22Rv1 (cell line): ENCODE data around the gene PEX10.

Experiments
- H3K27ac ChIP-seq: fragments of 450-650 bp; 2 replicates; pipeline ENCODE4 v1.5.1; 2017
- ZFX ChIP-seq: fragments of 450-650 bp; IDR thresholded peaks from 2 replicates; pipeline ENCODE4 v1.6.1; 2017; ENCODE audit warnings: antibody characterized with exemption, borderline replicate concordance
- TF ChIP-seq, protein P1 (sequence below): fragments of 450-650 bp; IDR thresholded peaks from 2 replicates; pipeline ENCODE4 v1.5.1; 2017; ENCODE audit warnings: mild to moderate bottlenecking

Gene PEX10

GRCh38 chr1:2431103-2431502 is 18.7 kb upstream of the PEX10 start:
- no peak overlapping the region for H3K27ac ChIP-seq
- TF ChIP-seq, protein P1, sequence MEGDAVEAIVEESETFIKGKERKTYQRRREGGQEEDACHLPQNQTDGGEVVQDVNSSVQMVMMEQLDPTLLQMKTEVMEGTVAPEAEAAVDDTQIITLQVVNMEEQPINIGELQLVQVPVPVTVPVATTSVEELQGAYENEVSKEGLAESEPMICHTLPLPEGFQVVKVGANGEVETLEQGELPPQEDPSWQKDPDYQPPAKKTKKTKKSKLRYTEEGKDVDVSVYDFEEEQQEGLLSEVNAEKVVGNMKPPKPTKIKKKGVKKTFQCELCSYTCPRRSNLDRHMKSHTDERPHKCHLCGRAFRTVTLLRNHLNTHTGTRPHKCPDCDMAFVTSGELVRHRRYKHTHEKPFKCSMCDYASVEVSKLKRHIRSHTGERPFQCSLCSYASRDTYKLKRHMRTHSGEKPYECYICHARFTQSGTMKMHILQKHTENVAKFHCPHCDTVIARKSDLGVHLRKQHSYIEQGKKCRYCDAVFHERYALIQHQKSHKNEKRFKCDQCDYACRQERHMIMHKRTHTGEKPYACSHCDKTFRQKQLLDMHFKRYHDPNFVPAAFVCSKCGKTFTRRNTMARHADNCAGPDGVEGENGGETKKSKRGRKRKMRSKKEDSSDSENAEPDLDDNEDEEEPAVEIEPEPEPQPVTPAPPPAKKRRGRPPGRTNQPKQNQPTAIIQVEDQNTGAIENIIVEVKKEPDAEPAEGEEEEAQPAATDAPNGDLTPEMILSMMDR: no peak
- no peak for TF ChIP-seq ZFX

DNA sequence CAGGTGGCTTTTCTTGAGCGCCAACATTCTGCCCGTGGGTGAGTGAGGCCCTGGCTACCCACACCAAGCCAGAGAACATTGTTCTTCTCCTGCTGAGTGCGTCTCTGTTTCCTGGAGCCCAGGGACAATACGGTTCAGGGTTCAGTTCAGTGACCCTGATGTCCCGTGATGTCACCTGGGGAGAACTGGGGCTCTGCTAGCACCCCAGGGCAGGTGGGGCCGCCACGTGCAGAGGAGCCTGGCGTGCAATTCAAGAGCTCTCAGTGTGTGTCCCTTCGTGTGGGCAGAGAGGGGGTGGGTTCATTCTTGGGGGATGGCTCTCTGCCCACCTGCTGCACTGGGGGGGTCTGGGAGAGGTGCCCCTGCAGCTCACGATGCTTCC is 18.2 kb upstream of the PEX10 start:
- no peak overlapping the region for H3K27ac ChIP-seq
- TF ChIP-seq, protein P1: no peak

GRCh38 chr1:2429780-2430591 is 17.6 kb upstream of the PEX10 start:
- no peak overlapping the region for H3K27ac ChIP-seq
- no peak for TF ChIP-seq ZFX
- TF ChIP-seq, protein P1: peak; percentile 45

DNA sequence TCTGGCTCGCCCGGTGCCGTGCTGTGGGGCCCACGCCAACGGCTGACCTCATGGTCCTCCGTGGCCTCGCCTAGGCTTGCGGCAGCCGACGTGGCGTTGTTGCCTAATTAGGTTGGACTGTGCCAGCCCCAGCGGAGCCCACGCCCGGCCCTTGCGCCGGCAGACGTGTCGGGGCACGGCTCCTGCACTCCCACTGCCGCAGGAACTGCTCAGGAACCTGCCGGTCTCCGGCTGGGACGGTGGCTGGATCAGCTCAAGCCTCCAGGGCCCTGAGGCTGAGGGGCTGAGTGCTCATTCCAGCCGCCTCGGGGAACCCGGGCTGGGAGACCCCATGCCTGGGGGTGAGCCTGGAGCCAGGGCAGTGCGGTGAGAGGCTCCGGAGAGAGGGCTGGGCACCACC is 16.1 kb upstream of the PEX10 start:
- H3K27ac ChIP-seq: no peak overlapping the region
- TF ChIP-seq ZFX: no peak
- TF ChIP-seq, protein P1: no peak

- H3K27ac ChIP-seq: no peak overlapping the region
- TF ChIP-seq, protein P1: no peak
- TF ChIP-seq ZFX: no peak
Measured at GRCh38 chr1:2427976-2428375, 15.6 kb upstream of the PEX10 start.

- no peak overlapping the region for H3K27ac ChIP-seq
- TF ChIP-seq ZFX: no peak
- TF ChIP-seq, protein P1: no peak
Measured at GRCh38 chr1:2427051-2427450, 14.7 kb upstream of the PEX10 start.

- no peak for TF ChIP-seq ZFX
- TF ChIP-seq, protein P1: no peak
- no peak overlapping the region for H3K27ac ChIP-seq
Measured at GRCh38 chr1:2426540-2426939, 14.2 kb upstream of the PEX10 start.
